HG03565 (cell line): Measurements from ENCODE around the gene CCDC69.
"Not testable (repeated sequence)": the region's sequence is repeated elsewhere in the genome, so short reads cannot be mapped to it uniquely, and the experiment has no call there.

ENCODE experiments used
- ATAC-seq: cut with Tn5 transposase; IDR thresholded peaks from one replicate; pipeline ENCODE4 v1.9.1; 2021; ENCODE audit warnings: mild to moderate bottlenecking, moderate library complexity; ENCODE audit not compliant: unreplicated experiment

The CCDC69 gene

GRCh38 chr5:151196556-151197290 is 27.2 kb downstream of the CCDC69 start:
- ATAC-seq = peak; percentile 92

DNA sequence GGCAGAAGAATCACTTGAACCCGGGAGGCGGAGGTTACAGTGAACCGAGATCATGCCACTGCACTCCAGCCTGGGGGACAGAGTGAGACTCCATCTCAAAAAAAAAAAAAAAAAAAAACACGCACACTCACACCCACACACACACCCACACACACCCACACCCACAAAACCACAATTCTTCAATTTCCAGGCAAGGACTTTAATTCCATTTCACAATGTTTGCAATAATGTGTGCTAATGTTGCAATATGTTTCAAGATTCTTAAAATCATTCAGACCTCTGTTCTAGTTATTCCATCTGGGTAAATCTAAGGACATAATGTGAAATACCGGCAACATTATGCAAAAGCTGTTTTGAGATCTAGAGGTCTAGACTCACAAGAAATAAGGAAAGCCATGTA is 28.3 kb downstream of the CCDC69 start:
- ATAC-seq = no peak

DNA sequence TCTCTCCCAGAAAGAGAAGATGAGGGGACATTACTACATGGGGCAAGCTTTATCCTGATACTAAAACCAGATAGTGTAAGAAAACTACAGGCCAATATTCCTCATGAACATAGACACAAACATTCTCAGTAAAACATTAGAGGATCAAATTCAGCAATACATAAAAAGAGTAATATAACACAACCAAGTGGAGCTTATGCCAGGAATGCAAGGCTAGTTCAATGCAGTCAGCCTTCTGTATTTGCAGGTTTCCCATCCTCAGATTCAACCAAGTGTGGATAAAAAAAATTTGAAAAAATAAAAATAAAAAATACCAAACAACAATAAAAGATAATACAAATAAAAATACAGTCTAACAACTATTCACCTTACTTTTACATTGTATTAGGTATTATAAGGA is 31.3 kb downstream of the CCDC69 start:
- no peak for ATAC-seq

DNA sequence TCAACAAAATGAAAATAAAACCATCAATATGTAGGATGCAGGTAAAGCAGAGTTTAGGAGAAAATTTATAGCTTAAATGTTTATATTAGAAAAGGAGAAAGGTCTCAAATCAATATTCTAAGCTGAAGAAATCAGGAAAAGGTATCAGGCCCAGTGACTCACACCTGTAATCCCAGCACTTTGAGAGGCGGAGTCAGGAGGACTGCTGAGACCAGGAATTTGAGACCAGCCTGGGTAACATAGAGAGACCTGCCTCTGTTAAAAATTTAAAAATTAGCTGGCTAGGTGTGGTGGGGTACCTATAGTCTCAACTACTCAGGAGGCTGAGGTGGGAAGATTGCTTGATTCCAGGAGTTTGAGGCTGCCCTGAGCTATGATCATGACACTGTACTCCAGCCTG is 32.2 kb downstream of the CCDC69 start:
- no peak for ATAC-seq

DNA sequence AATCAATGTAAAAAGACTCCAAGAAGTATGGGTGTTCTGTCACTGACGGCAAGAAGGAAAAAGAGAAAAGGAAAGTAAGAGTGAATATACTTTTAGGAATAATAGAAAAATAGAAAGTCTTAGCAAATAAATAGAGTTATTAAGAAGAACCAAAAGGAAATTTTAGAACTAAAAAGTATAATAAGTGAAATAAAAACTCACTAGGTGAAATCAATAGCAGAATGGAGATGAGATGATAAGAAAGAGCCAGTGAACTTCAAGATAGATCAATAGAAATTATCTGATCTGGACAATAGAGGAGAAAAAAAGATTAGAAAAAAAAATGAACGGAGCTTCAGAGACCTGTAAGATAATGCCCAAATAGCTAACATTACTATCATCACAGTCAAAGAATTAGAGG is 34.7 kb downstream of the CCDC69 start:
- ATAC-seq = no peak

DNA sequence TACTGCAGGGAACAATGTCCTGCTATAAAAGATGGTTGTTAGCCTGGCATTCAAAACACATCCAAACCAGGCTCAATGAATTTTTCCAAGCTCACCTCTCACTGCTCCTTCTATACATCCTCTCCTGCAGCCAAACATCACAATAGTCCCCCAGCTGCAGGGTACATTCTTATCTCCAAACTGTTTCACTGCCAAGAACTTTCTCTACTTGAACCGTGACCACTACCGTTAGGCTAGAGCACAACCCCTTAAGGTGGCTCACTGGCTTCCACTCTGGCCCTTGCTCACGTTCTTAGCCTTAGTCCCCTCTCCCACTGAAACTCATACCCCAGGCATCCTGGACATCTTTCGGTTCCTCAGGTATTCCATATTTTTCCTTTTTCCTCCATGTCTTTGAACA is 37.4 kb downstream of the CCDC69 start:
- ATAC-seq = no peak

DNA sequence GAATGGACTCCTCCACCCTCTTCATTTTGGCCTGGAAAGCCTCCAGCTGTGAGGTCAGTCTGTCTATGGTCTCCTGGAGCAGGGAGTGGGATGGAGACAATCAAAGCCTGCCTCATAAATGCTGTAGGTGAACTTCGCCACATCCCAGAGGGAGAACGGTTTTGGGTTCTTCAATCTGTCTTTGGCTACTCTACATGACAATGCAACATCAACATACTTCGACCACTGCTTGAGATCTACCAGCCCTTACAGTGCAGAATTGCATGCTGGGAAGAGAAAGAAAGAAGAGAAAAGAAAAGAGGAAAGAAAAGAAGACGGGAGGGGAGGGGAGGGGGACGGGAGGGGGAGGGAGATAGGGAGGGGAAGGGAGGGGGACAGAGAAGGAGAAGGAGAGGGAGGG is 37.8 kb downstream of the CCDC69 start:
- ATAC-seq = no peak

DNA sequence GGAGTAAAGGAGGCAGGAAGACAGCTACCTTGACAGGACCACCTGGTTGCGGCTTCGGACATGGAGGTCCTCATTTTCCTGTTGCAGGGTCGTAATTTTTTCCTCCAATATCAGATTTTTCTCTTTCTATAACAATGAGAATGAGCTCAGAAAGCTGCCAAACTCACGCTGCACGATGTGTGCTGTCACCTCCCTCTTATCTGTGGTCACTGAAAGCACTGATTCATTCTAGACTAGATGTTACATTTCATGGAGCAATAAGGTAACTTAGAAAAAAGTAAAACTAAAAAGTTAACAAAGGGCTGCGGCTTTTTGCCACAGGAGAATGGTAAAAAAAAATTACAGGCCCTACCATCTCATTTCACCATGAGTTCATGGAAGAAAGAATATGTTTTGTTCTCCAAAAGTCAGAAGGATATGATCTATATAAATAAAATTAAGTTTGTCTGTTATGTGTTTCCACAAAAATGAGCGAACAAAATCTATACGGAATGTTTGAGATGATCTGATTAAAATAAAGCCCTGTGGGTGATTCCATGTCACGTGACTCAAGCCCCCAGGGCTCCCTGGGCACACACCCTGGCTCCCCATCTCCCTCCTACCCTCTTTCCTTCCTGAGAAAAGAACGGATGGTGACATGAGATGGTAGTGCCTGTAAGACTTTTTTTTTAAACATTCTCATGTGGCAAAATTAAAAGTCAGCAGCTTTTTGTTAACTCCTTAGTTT is 39.4 kb downstream of the CCDC69 start:
- ATAC-seq = no peak

GRCh38 chr5:151183456-151184245 is 40.2 kb downstream of the CCDC69 start:
- ATAC-seq = no peak

DNA sequence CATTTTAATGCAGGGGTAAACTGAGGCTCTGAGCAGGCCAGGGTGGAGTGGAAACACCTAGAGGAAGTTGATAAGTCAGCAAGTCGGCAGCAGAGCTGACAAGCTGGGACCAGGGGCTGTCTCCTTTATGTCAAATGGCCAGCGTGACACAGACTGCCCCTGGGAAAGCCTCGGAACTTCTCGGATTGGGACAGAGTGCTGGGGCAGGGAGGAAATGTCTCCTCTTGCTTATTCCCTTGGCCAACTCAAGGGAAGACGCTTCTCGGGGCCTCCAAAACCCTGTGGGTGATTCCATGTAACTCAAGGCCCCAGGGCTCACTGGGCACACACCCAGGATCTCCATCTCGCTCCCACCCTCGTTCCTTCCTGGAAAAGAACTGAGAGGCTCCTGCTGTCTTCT is 40.9 kb downstream of the CCDC69 start:
- no peak for ATAC-seq

DNA sequence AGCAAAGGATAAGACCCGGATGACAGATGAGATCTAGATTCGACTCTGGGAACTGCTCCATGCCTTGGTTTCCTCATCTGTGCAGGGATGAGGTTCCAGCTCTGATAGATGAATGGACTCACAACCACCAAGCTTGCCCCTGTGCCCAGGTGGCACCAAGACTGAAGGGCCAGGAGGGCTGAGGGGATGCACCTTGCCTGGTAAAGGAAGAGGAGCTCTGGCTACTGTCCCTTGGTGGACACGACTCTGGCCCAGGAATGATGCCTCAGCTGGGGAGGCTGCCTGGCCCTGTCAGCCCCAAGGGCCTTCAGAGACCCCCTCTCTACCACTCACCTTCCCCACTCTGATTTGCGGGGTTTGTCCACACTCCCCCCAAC is 41.4 kb downstream of the CCDC69 start:
- ATAC-seq = no peak

DNA sequence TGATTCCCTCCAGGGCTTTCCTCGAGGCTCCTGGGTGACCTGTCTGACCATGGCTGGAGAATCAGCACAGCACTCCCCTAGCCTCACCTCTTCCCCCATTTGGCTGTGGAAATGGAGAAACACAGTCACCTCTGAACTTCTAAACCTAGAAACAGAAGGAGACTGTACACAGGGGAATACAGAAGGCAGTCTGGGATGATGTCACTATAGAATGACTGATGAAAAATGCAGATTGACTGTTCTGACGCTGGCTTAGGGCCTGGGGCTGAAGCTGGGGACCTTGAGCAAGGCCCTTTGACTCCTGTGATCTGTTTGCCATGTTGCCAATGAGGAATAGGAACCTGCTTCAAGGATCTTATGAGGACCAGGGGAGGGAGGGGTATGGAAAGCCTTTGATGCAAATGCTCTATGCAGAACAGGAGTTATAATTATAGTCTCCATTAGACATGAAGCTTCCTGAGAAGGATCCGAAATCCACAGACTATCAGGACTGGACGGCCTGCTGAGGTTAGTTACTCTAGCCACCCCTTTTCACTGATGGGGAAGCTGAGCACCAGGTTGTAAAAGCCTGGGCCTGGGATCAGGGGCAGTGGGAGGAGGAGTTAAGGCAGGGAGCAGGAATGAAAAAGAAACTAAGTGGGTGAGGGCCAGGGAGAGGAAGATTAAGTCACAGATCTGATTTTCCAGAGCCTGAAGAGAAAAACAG is 41.9 kb downstream of the CCDC69 start:
- no peak for ATAC-seq

GRCh38 chr5:151180291-151180690 is 43.6 kb downstream of the CCDC69 start:
- no peak for ATAC-seq

DNA sequence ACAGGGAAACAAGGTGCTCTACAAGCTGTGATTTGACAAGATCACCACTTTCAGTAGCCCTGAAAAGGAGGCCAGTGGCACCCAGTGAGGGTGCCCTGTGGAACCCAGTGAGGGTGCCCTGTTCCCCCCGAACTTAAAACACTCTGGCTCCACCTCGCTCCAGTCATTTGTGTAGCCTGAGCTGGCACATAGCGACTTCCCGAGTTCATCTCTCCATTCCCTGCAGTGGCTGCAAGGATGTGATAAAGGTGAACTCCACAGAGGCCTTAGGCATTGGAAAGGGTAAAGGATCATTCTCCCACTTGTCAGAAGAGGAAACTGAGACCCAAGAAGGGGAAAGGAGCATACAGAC is 44.4 kb downstream of the CCDC69 start:
- ATAC-seq = no peak

DNA sequence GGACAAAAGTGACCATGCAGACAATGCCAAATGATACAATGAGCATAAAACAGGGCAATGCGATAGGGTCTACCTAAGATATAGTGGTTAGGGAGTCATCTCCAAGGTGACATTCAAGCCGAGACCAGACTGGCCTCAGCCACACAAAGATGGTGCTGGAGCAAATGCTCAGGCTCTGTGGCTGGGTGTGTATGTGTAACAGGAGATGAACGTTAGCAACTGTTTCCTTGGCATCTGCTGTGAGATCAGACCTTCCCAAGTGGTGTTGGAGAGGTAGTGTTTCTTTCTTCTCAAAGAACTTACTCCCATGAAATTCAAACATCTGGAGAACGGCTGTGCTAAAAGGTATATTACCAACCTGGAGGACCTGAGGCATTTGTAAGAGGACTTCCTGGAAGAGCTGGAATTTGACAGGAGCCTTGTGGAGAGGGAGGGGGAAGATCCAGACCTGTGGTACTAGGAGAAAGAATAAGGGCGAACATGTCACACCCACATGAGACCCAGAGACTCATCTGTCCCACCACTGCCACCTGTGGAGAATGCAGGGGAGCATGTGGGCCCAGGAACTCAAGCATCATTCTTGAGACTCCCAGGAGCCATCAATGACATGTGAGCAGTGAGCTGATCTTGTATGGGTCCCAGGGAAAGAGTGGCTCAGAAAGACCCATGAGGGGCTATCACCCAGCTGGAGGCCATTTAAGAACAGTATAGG is 45.0 kb downstream of the CCDC69 start:
- no peak for ATAC-seq

DNA sequence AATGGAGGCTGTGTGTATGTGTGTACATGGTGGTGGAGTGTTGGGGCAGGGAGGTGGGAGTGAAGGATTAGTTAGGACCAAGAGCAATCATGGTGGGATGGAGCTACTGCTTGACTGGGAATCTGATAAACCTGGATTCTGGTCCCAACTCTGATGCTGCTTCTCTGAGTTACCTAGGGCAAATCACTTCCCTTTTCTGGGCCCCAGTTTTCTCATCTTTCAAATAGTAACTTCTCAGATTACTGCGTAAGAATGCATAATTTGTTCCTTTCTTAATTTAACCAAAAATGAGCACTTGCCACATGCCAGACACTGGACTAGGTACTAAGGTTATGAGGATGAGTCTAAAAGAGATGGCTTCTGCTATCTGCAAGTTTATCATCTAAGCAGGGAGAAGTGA is 45.5 kb downstream of the CCDC69 start:
- ATAC-seq = no peak

DNA sequence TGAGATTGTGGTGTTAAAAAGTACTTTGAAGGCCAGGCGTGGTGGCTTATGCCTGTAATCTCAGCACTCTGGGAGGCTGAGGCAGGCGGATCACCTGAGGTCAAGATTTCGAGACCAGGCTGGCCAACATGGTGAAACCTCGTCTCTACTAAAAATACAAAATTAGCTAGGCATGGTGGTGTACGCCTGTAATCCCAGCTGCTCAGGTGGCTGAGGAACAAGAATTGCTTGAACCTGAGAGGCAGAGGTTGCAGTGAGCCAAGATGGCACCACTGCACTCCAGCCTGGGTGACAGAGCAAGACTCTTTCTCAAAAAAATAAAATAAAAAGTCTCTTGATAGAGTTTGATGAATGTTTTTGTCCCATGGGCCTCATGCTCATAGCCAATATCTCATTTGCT is 47.6 kb downstream of the CCDC69 start:
- not testable (repeated sequence) for ATAC-seq

DNA sequence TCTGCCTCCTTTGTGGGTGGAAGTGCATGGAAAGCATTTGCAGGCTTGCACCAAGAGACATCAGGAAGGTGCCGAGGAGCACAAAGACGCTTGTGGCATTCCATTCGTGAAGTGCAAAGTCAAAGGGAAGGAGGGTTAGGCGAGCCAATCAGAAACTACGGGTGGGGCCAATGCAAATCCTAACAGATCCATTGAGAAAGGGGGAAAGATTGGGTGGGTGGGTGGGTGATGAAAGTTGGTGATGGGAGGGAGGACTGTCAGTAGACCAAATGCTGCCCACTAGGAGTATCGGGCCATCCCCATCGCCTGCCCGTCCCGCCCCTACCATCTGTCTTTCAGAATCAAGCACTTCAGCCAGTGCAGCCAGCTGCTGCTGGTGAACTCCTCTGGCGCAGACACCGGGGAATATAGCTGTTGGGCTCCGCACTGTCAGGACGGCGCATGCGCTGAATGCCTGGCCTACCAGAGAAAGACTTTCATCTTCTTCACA is 49.2 kb downstream of the CCDC69 start:
- ATAC-seq = no peak

- ATAC-seq = no peak
Observed at GRCh38 chr5:151173711-151174611, 49.9 kb downstream of the CCDC69 start.

DNA sequence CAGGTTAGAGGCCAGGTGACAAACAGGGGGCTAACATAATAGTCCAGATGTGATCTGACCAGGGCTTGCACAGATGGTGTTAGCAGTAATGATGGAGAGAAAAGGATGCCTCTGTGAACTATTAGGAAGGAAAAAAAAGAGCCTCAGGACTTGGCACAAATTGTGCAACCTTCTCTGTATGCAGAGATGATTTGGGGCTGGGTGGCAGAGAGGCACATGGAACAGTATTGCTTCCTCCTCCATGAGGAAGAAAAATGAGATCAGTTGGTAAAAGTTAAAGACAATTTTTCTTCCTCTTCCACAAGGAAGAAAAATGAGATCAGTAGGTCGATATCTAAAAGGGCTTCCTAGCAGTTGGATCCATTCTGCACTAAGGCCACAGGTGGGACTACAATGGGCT is 52.4 kb downstream of the CCDC69 start:
- no peak for ATAC-seq
